ENCODE measurements around the gene ZNF491.
"Not testable (repeated sequence)": the region's sequence is repeated elsewhere in the genome, so short reads cannot be mapped to it uniquely, and the experiment has no call there.

The ZNF491 gene

DNA sequence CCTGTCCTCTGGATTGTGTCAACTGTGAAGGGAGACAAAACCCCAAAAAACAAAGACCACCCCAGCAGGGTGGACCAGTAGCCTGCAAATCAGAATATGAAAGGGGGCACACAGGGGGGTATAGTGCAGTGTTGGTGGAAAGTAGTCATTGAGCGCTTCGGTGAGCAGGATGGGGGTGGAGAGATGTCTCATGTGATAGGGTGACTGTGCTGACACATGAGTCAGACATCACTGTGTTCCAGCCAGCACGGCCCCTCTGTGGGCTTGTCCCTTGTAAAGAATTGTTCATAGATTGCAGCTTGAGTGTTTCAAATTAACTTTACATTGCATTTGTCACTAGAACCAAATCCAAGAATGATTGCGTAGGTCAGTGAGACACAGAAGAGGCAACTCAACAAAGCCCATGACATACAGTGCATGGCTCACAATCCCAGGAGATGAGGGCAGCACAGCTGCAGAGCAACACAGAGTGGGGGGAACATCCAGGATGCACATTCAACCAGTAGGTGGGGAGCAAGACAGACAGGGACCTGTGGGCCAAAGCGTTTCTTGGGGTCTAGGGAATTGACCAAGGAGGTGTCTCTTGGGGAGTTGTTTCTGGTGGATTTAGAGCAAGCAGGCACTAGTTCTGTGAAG lies 23.3 kb downstream of the ZNF491 start:
- no peak overlapping the region for H3K27ac ChIP-seq (replicated peaks)
- TF ChIP-seq, protein P1, sequence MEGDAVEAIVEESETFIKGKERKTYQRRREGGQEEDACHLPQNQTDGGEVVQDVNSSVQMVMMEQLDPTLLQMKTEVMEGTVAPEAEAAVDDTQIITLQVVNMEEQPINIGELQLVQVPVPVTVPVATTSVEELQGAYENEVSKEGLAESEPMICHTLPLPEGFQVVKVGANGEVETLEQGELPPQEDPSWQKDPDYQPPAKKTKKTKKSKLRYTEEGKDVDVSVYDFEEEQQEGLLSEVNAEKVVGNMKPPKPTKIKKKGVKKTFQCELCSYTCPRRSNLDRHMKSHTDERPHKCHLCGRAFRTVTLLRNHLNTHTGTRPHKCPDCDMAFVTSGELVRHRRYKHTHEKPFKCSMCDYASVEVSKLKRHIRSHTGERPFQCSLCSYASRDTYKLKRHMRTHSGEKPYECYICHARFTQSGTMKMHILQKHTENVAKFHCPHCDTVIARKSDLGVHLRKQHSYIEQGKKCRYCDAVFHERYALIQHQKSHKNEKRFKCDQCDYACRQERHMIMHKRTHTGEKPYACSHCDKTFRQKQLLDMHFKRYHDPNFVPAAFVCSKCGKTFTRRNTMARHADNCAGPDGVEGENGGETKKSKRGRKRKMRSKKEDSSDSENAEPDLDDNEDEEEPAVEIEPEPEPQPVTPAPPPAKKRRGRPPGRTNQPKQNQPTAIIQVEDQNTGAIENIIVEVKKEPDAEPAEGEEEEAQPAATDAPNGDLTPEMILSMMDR (IDR thresholded peaks at IDR 0.05; ENCODE audit: insufficient read depth, low read length): no peak
- TF ChIP-seq POLR2AphosphoS5 (IDR thresholded peaks at IDR 0.05; ENCODE audit: low read depth) (no peak), GABPA (IDR thresholded peaks at IDR 0.05; ENCODE audit: low read depth) (no peak), SPI1 (IDR thresholded peaks at IDR 0.05; ENCODE audit: borderline replicate concordance, low read depth) (no peak)
- TF ChIP-seq, protein P2, sequence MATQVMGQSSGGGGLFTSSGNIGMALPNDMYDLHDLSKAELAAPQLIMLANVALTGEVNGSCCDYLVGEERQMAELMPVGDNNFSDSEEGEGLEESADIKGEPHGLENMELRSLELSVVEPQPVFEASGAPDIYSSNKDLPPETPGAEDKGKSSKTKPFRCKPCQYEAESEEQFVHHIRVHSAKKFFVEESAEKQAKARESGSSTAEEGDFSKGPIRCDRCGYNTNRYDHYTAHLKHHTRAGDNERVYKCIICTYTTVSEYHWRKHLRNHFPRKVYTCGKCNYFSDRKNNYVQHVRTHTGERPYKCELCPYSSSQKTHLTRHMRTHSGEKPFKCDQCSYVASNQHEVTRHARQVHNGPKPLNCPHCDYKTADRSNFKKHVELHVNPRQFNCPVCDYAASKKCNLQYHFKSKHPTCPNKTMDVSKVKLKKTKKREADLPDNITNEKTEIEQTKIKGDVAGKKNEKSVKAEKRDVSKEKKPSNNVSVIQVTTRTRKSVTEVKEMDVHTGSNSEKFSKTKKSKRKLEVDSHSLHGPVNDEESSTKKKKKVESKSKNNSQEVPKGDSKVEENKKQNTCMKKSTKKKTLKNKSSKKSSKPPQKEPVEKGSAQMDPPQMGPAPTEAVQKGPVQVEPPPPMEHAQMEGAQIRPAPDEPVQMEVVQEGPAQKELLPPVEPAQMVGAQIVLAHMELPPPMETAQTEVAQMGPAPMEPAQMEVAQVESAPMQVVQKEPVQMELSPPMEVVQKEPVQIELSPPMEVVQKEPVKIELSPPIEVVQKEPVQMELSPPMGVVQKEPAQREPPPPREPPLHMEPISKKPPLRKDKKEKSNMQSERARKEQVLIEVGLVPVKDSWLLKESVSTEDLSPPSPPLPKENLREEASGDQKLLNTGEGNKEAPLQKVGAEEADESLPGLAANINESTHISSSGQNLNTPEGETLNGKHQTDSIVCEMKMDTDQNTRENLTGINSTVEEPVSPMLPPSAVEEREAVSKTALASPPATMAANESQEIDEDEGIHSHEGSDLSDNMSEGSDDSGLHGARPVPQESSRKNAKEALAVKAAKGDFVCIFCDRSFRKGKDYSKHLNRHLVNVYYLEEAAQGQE (IDR thresholded peaks at IDR 0.05; ENCODE audit: insufficient replicate concordance, low read depth): no peak
- DNase-seq (ENCODE audit: low read depth in 1 of 2, low spot score in 1 of 2): no peak
- no peak overlapping the region for H3K4me3 ChIP-seq (replicated peaks; ENCODE audit: insufficient read depth, low read length)
- no peaks in the 10 kb centered on the region for H3K27me3 ChIP-seq (ENCODE audit: insufficient read depth, poor library complexity, severe bottlenecking)

DNA sequence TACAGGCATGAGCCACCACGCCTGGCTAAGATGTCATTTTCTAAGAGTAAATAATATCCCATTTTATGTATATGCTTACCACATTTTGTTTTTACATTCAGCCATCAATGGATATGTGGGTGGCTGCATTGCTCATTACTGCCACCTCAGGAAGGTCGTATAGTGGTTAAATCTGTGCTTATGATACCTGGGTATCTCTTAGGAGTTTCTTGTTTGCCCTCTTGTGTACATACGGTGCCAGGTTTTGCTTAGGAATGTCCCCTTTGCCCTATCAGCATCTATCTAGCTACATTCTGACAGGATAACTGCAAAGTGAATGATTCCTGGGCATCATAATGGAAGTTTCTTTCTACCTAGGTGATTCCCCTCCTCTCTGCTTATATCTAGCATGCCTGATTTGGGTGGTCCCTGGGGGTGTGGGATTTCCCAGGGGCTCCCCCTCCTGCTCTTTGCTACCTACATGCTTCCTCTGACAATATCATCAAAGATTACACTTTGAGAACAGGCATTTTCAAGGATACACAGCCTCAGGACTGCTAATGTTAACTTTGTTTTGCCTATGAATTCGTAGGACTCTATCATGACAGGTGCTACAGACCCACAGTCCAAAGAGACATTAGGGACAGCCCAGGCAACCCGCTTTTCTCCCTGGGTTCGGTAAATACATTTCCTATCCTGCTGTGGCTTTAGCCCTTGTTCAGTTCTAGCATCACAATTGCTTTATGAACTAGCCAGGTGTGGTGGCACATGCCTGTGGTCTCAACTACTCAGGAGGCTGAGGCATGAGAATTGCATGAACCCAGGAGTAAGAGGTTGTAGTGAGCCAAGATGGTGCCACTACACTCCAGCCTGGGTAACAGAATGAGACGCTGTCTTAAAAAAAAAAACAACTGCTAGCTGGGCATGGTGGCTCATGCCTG lies 30.9 kb downstream of the ZNF491 start:
- H3K4me3 ChIP-seq (replicated peaks; ENCODE audit: insufficient read depth, low read length); H3K27me3 ChIP-seq (ENCODE audit: insufficient read depth, poor library complexity, severe bottlenecking); H3K27ac ChIP-seq (replicated peaks); DNase-seq (ENCODE audit: low read depth in 1 of 2, low spot score in 1 of 2): not testable (repeated sequence)

DNA sequence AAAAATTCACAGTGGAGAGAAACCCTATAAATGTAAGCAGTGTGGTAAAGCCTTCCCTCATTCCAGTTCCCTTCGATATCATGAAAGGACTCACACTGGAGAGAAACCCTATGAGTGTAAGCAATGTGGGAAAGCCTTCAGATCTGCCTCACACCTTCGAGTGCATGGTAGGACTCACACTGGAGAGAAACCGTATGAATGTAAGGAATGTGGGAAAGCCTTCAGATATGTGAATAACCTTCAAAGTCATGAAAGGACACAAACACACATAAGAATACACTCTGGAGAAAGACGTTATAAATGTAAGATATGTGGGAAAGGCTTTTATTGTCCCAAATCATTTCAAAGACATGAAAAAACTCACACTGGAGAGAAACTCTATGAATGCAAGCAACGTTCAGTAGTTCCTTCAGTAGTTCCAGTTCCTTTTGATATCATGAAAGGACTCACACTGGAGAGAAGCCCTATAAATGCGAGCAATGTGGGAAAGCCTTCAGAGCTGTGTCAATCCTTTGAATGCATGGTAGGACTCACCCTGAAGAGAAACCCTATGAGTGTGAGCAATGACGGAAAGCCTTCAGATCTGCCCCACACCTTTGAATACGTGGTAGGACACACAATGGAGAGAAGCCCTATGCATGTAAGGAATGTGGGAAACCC lies 34.1 kb downstream of the ZNF491 start:
- Histone ChIP-seq H3K27ac (replicated peaks) (no peak overlapping the region), H3K27me3 (ENCODE audit: insufficient read depth, poor library complexity, severe bottlenecking) (no peaks in the 10 kb centered on the region), H3K4me3 (replicated peaks; ENCODE audit: insufficient read depth, low read length) (no peak overlapping the region)
- TF ChIP-seq, protein P1 (IDR thresholded peaks at IDR 0.05; ENCODE audit: insufficient read depth, low read length): no peak
- TF ChIP-seq POLR2AphosphoS5 (IDR thresholded peaks at IDR 0.05; ENCODE audit: low read depth): no peak
- TF ChIP-seq, protein P2 (IDR thresholded peaks at IDR 0.05; ENCODE audit: insufficient replicate concordance, low read depth): no peak
- TF ChIP-seq GABPA (IDR thresholded peaks at IDR 0.05; ENCODE audit: low read depth): no peak
- no peak for TF ChIP-seq SPI1 (IDR thresholded peaks at IDR 0.05; ENCODE audit: borderline replicate concordance, low read depth)
- no peak for DNase-seq (ENCODE audit: low read depth in 1 of 2, low spot score in 1 of 2)

DNA sequence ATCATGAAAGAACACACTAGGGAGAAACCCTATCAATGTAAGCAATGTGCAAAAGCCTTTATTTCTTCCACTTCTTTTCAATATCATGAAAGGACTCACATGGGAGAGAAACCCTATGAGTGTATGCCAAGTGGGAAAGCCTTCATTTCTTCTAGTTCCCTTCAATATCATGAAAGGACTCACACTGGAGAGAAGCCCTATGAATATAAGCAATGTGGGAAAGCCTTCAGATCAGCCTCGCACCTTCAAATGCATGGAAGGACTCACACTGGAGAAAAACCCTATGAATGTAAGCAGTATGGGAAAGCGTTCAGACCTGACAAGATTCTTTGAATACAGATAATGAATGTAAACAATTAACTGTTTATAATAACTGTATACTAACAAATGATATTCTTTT lies 35.2 kb downstream of the ZNF491 start:
- Histone ChIP-seq H3K27ac (replicated peaks) (no peak overlapping the region), H3K4me3 (replicated peaks; ENCODE audit: insufficient read depth, low read length) (no peak overlapping the region), H3K27me3 (ENCODE audit: insufficient read depth, poor library complexity, severe bottlenecking) (no peaks in the 10 kb centered on the region)
- DNase-seq (ENCODE audit: low read depth in 1 of 2, low spot score in 1 of 2): no peak
- no peak for TF ChIP-seq GABPA (IDR thresholded peaks at IDR 0.05; ENCODE audit: low read depth)
- TF ChIP-seq, protein P2 (IDR thresholded peaks at IDR 0.05; ENCODE audit: insufficient replicate concordance, low read depth): no peak
- no peak for TF ChIP-seq SPI1 (IDR thresholded peaks at IDR 0.05; ENCODE audit: borderline replicate concordance, low read depth)
- TF ChIP-seq, protein P1 (IDR thresholded peaks at IDR 0.05; ENCODE audit: insufficient read depth, low read length): no peak
- TF ChIP-seq POLR2AphosphoS5 (IDR thresholded peaks at IDR 0.05; ENCODE audit: low read depth): no peak

DNA sequence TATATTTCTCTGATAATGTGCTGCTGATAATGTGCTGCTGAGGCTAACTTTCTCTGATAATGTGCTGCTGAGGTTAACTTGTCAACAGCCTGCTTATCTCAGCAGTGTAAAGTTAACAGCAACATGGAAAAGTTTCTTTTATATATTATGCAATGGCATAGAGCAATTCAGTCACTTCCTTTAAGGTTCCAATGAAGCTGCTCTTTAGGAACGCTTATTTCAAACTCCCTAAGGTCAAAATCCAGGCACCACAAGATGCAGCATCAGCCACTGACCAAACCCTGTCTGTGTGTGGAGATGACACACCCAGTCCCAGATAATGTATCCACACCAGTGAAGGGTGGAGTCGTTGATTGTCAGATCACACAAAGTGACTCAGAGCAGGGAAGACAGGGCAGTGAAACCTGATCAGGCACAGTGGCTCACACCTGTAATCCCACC lies 37.3 kb downstream of the ZNF491 start:
- not testable (repeated sequence) for DNase-seq (ENCODE audit: low read depth in 1 of 2, low spot score in 1 of 2); H3K4me3 ChIP-seq (replicated peaks; ENCODE audit: insufficient read depth, low read length); H3K27ac ChIP-seq (replicated peaks); H3K27me3 ChIP-seq (ENCODE audit: insufficient read depth, poor library complexity, severe bottlenecking)
